ENCODE data around the gene ZWILCH.

DNA sequence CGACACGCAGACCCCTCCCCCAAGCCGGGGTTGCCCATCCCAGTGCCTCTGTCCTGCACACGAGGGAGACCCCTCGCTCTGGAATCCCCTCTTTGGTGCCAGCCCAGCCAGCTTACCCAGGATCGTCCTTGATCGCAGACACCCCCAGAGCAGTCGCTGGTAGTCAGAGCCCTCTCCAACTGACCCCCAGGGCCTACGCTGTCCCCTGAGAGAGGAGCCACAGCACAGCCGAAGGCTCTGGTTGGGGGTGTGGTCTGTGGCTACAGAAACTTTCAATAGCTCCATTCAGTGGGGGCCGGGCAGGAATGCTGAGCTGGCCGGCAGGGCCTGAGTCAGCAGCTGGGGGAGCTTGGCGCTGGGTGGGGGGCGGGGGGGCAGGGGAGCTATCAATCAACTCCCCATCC, 60.6 kb downstream of the ZWILCH start, which contains the start of gene LCTL:
- TF ChIP-seq, protein P1, sequence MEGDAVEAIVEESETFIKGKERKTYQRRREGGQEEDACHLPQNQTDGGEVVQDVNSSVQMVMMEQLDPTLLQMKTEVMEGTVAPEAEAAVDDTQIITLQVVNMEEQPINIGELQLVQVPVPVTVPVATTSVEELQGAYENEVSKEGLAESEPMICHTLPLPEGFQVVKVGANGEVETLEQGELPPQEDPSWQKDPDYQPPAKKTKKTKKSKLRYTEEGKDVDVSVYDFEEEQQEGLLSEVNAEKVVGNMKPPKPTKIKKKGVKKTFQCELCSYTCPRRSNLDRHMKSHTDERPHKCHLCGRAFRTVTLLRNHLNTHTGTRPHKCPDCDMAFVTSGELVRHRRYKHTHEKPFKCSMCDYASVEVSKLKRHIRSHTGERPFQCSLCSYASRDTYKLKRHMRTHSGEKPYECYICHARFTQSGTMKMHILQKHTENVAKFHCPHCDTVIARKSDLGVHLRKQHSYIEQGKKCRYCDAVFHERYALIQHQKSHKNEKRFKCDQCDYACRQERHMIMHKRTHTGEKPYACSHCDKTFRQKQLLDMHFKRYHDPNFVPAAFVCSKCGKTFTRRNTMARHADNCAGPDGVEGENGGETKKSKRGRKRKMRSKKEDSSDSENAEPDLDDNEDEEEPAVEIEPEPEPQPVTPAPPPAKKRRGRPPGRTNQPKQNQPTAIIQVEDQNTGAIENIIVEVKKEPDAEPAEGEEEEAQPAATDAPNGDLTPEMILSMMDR (IDR thresholded peaks at IDR 0.05), result no peak
- TF ChIP-seq POLR2A (IDR thresholded peaks at IDR 0.05), result no peak

Data from ovary (tissue), 3 donors.